RWPE2 (cell line): ENCODE data around the gene GLIS2.
A peak's percentile ranks its signal among the peaks of the same experiment; 100 is the strongest.

Experiments used
- ATAC-seq: fragments of 200-7000 bp; cut with Tn5 transposase; 3 replicates; pipeline ENCODE4 v1.9.1; 2021; ENCODE audit warnings: low read depth
- DNase-seq: peaks from one replicate; pipeline ENCODE4 v3.0.0-alpha.2; 2020; ENCODE audit warnings: low spot score
- H3K27ac ChIP-seq: fragments of 450-650 bp; 2 replicates; pipeline ENCODE4 v1.5.1; 2017; ENCODE audit warnings: mild to moderate bottlenecking; ENCODE audit not compliant: poor library complexity, severe bottlenecking
- H3K27me3 ChIP-seq: fragments of 250-450 bp; sonication (Bioruptor Pico); 2 replicates; pipeline ENCODE4 v1.5.1; 2021; ENCODE audit warnings: mild to moderate bottlenecking, moderate library complexity; ENCODE audit not compliant: insufficient read depth, poor library complexity, severe bottlenecking
- H3K36me3 ChIP-seq: fragments of 250-450 bp; sonication (Bioruptor Pico); 2 replicates; pipeline ENCODE4 v1.5.1; 2020; ENCODE audit warnings: low read depth, mild to moderate bottlenecking, moderate library complexity
- H3K4me1 ChIP-seq: fragments of 250-450 bp; sonication (Bioruptor Pico); 2 replicates; pipeline ENCODE4 v1.5.1; 2021; ENCODE audit warnings: mild to moderate bottlenecking, moderate library complexity; ENCODE audit not compliant: insufficient read depth, poor library complexity, severe bottlenecking
- H3K4me3 ChIP-seq: fragments of 250-450 bp; sonication (Bioruptor Pico); 2 replicates; pipeline ENCODE4 v1.5.1; 2021; ENCODE audit warnings: mild to moderate bottlenecking, moderate library complexity; ENCODE audit not compliant: severe bottlenecking
- H3K9me3 ChIP-seq: fragments of 250-450 bp; sonication (Bioruptor Pico); 2 replicates; pipeline ENCODE4 v1.5.1; 2021; ENCODE audit warnings: mild to moderate bottlenecking, moderate library complexity; ENCODE audit not compliant: severe bottlenecking
- CTCF ChIP-seq: fragments of 450-650 bp; IDR thresholded peaks from one replicate; pipeline ENCODE4 v1.5.1; 2017; ENCODE audit warnings: mild to moderate bottlenecking, moderate library complexity; ENCODE audit not compliant: poor library complexity, severe bottlenecking

The GLIS2 gene

GRCh38 chr16:4309102-4309832 is 6.6 kb upstream of the GLIS2 start:
- no peak for ATAC-seq
- no peak for TF ChIP-seq CTCF
- H3K36me3 ChIP-seq, result peaks cover 9% of the 10 kb centered on the region; the same call in 1 of the 2 replicates
- peaks cover 7% of the 10 kb centered on the region for H3K4me1 ChIP-seq
- DNase-seq, result no peak
- H3K27me3 ChIP-seq, result no peaks in the 10 kb centered on the region
- H3K27ac ChIP-seq, result peak overlapping the region; percentile 84
- no peak overlapping the region for H3K4me3 ChIP-seq
- no peaks in the 10 kb centered on the region for H3K9me3 ChIP-seq

- Histone ChIP-seq H3K4me3 (no peak overlapping the region), H3K4me1 (peaks cover 7% of the 10 kb centered on the region), H3K27ac (no peak overlapping the region), H3K36me3 (peaks cover 9% of the 10 kb centered on the region; the same call in 1 of the 2 replicates), H3K9me3 (no peaks in the 10 kb centered on the region), H3K27me3 (no peaks in the 10 kb centered on the region)
- DNase-seq (peak; percentile 67), ATAC-seq (0 out of 3 replicates have a peak, but pooled peaks have one; percentile 24)
- TF ChIP-seq CTCF, result peak; percentile 73
Measured at GRCh38 chr16:4309833-4310266, 6.0 kb upstream of the GLIS2 start.

GRCh38 chr16:4313563-4314531 is 2.0 kb upstream of the GLIS2 start:
- no peak for ATAC-seq
- Histone ChIP-seq H3K27ac (no peak overlapping the region), H3K4me1 (peaks cover 12% of the 10 kb centered on the region), H3K4me3 (no peak overlapping the region), H3K27me3 (no peaks in the 10 kb centered on the region), H3K36me3 (no peaks in the 10 kb centered on the region), H3K9me3 (no peaks in the 10 kb centered on the region)
- peak; percentile 39 for TF ChIP-seq CTCF
- DNase-seq, result no peak

- peak overlapping the region; percentile 61 for H3K4me3 ChIP-seq
- no peak for ATAC-seq
- peak overlapping the region; percentile 94 for H3K27ac ChIP-seq
- no peaks in the 10 kb centered on the region for H3K27me3 ChIP-seq
- no peaks in the 10 kb centered on the region for H3K9me3 ChIP-seq
- peaks cover 20% of the 10 kb centered on the region for H3K4me1 ChIP-seq
- DNase-seq, result peak; percentile 62
- H3K36me3 ChIP-seq, result no peaks in the 10 kb centered on the region
- no peak for TF ChIP-seq CTCF
Measured at GRCh38 chr16:4314532-4315185, 1.2 kb upstream of the GLIS2 start.
